Mesendoderm (in vitro differentiated cells): ENCODE data around the gene MYO1G.

Experiments used
- DNase-seq: peaks from one replicate; pipeline ENCODE4 v3.0.0; 2013
- H2AK5ac ChIP-seq: 2 replicates; pipeline ENCODE4 v1.6.1; 2013; ENCODE audit warnings: low read length, inconsistent platforms
- H2BK120ac ChIP-seq: 2 replicates; pipeline ENCODE4 v1.6.1; 2013; ENCODE audit warnings: low read depth, mild to moderate bottlenecking, low read length, moderate library complexity, mixed read lengths
- H2BK15ac ChIP-seq: replicated peaks from 2 replicates; pipeline ENCODE4 v1.6.1; 2013; ENCODE audit warnings: low read depth, mild to moderate bottlenecking, moderate library complexity
- H2BK5ac ChIP-seq: 2 replicates; pipeline ENCODE4 v1.6.1; 2013; ENCODE audit warnings: low read length, inconsistent platforms
- H3K18ac ChIP-seq: 2 replicates; pipeline ENCODE4 v1.6.1; 2013; ENCODE audit warnings: mild to moderate bottlenecking, low read length, mixed read lengths
- H3K23ac ChIP-seq: one replicate; pipeline ENCODE4 v1.6.1; 2013; ENCODE audit warnings: low read length
- H3K27ac ChIP-seq: 2 replicates; pipeline ENCODE4 v1.5.1; 2013; ENCODE audit warnings: low read depth, mild to moderate bottlenecking, inconsistent platforms, low read length, moderate library complexity
- H3K27me3 ChIP-seq: 2 replicates; pipeline ENCODE4 v1.6.1; 2013; ENCODE audit warnings: low read length, control low read depth, mild to moderate bottlenecking, inconsistent platforms; ENCODE audit not compliant: insufficient read depth, poor library complexity
- H3K36me3 ChIP-seq: 2 replicates; pipeline ENCODE4 v1.6.1; 2013; ENCODE audit warnings: low read length, inconsistent platforms; ENCODE audit not compliant: control insufficient read depth, insufficient read depth
- H3K4ac ChIP-seq: one replicate; pipeline ENCODE4 v1.6.1; 2013; ENCODE audit warnings: low read depth, mild to moderate bottlenecking, low read length, moderate library complexity
- H3K4me1 ChIP-seq: 2 replicates; pipeline ENCODE4 v1.6.1; 2013; ENCODE audit warnings: low read depth, low read length, inconsistent platforms; ENCODE audit not compliant: control insufficient read depth
- H3K4me2 ChIP-seq: 2 replicates; pipeline ENCODE4 v1.6.1; 2013; ENCODE audit warnings: low read length
- H3K4me3 ChIP-seq: 2 replicates; pipeline ENCODE4 v1.5.1; 2013; ENCODE audit warnings: mild to moderate bottlenecking, low read length
- H3K56ac ChIP-seq: one replicate; pipeline ENCODE4 v1.6.1; 2013; ENCODE audit warnings: low read length
- H3K79me1 ChIP-seq: 2 replicates; pipeline ENCODE4 v1.6.1; 2013; ENCODE audit warnings: low read length, inconsistent platforms
- H3K79me2 ChIP-seq: 2 replicates; pipeline ENCODE4 v1.6.1; 2013; ENCODE audit warnings: mild to moderate bottlenecking, low read length; ENCODE audit not compliant: control insufficient read depth, insufficient read depth
- H3K9ac ChIP-seq: 2 replicates; pipeline ENCODE4 v1.6.1; 2013; ENCODE audit warnings: low read length, inconsistent platforms
- H4K5ac ChIP-seq: one replicate; pipeline ENCODE4 v1.6.1; 2013; ENCODE audit warnings: low read length
- H4K8ac ChIP-seq: one replicate; pipeline ENCODE4 v1.6.1; 2013; ENCODE audit warnings: low read depth, mild to moderate bottlenecking, control low read depth, low read length, moderate library complexity
- whole genome bisulfite sequencing: extraction: QIAGEN DNeasy Blood & Tissue Kit; methylation state at CpG from one replicate; pipeline ENCODE4 v1.1.7; 2013; ENCODE audit warnings: low lambda C conversion rate, missing lambda C conversion rate; ENCODE audit not compliant: insufficient coverage; ENCODE audit errors: extremely low coverage; 5-methylcytosine and 5-hydroxymethylcytosine counted together

The MYO1G gene

GRCh38 chr7:44964831-44965440, 13.9 kb downstream of the MYO1G start:
- Histone ChIP-seq H3K27ac (no peak overlapping the region), H3K23ac (peak overlapping the region; percentile 45), H3K4me2 (no peak overlapping the region), H3K9ac (no peak overlapping the region), H2AK5ac (no peak overlapping the region), H2BK120ac (no peak overlapping the region), H3K79me2 (no peaks in the 10 kb centered on the region), H3K4me3 (no peak overlapping the region), H4K8ac (no peak overlapping the region), H3K4me1 (no peaks in the 10 kb centered on the region), H3K18ac (no peak overlapping the region), H2BK5ac (no peak overlapping the region), H3K79me1 (no peaks in the 10 kb centered on the region), H3K36me3 (no peaks in the 10 kb centered on the region), H2BK15ac (no peak overlapping the region), H4K5ac (no peak overlapping the region), H3K4ac (no peak overlapping the region), H3K27me3 (peaks cover 4% of the 10 kb centered on the region), H3K56ac (no peak overlapping the region)
- no peak for DNase-seq
- no CpG with 5 or more reads among the region's 13 CpGs for WGBS

GRCh38 chr7:44964384-44964830, 14.4 kb downstream of the MYO1G start:
- Histone ChIP-seq H3K79me1 (no peaks in the 10 kb centered on the region), H3K27ac (no peak overlapping the region), H3K27me3 (peaks cover 4% of the 10 kb centered on the region)

GRCh38 chr7:44963364-44964290, 15.2 kb downstream of the MYO1G start:
- Histone ChIP-seq H2BK5ac (no peak overlapping the region), H3K9ac (no peak overlapping the region), H2BK120ac (no peak overlapping the region), H3K79me2 (no peaks in the 10 kb centered on the region), H3K56ac (no peak overlapping the region), H3K36me3 (no peaks in the 10 kb centered on the region), H3K27ac (no peak overlapping the region), H3K4ac (no peak overlapping the region), H3K27me3 (peaks cover 4% of the 10 kb centered on the region), H3K18ac (no peak overlapping the region), H2AK5ac (no peak overlapping the region), H3K4me2 (no peak overlapping the region), H4K8ac (no peak overlapping the region), H3K79me1 (no peaks in the 10 kb centered on the region), H3K23ac (no peak overlapping the region), H3K4me1 (no peaks in the 10 kb centered on the region), H2BK15ac (no peak overlapping the region), H4K5ac (no peak overlapping the region), H3K4me3 (no peak overlapping the region)
- no peak for DNase-seq
- WGBS, result no CpG with 5 or more reads among the region's 24 CpGs

More at GRCh38 chr7:44964384-44964830, 14.4 kb downstream of the MYO1G start:
- no peak overlapping the region for H2BK15ac ChIP-seq
- peak; percentile 57 for DNase-seq
- H3K4me1 ChIP-seq, result no peaks in the 10 kb centered on the region
- no peak overlapping the region for H3K4me3 ChIP-seq
- no peak overlapping the region for H4K5ac ChIP-seq
- no peak overlapping the region for H3K18ac ChIP-seq
- H3K56ac ChIP-seq, result no peak overlapping the region
- no peak overlapping the region for H3K4me2 ChIP-seq
- no peak overlapping the region for H2AK5ac ChIP-seq
- H3K4ac ChIP-seq, result no peak overlapping the region
- no peak overlapping the region for H3K9ac ChIP-seq
- H3K36me3 ChIP-seq, result no peaks in the 10 kb centered on the region
- H3K23ac ChIP-seq, result no peak overlapping the region
- H3K79me2 ChIP-seq, result no peaks in the 10 kb centered on the region
- no peak overlapping the region for H2BK5ac ChIP-seq
- no CpG with 5 or more reads among the region's 7 CpGs for WGBS
- H2BK120ac ChIP-seq, result no peak overlapping the region
- H4K8ac ChIP-seq, result no peak overlapping the region

GRCh38 chr7:44962483-44963251, 16.1 kb downstream of the MYO1G start:
- no peak for DNase-seq
- peak overlapping the region; percentile 25 for H3K4me2 ChIP-seq
- H3K23ac ChIP-seq, result no peak overlapping the region
- H3K56ac ChIP-seq, result peak overlapping the region; percentile 78
- H4K8ac ChIP-seq, result no peak overlapping the region
- no CpG with 5 or more reads among the region's 76 CpGs for WGBS
- H2BK15ac ChIP-seq, result no peak overlapping the region
- no peak overlapping the region for H4K5ac ChIP-seq
- H3K36me3 ChIP-seq, result no peaks in the 10 kb centered on the region
- no peaks in the 10 kb centered on the region for H3K79me1 ChIP-seq
- H2BK5ac ChIP-seq, result no peak overlapping the region
- H3K4me1 ChIP-seq, result no peaks in the 10 kb centered on the region
- H3K79me2 ChIP-seq, result no peaks in the 10 kb centered on the region
- no peak overlapping the region for H3K4ac ChIP-seq
- no peak overlapping the region for H3K18ac ChIP-seq
- H2AK5ac ChIP-seq, result no peak overlapping the region
- H3K27me3 ChIP-seq, result peaks cover 4% of the 10 kb centered on the region
- H3K27ac ChIP-seq, result no peak overlapping the region
- H3K4me3 ChIP-seq, result no peak overlapping the region
- H2BK120ac ChIP-seq, result no peak overlapping the region
- no peak overlapping the region for H3K9ac ChIP-seq

GRCh38 chr7:44961844-44962482, 16.9 kb downstream of the MYO1G start:
- Histone ChIP-seq H2BK5ac (no peak overlapping the region), H3K4me2 (no peak overlapping the region), H4K5ac (no peak overlapping the region), H2BK120ac (no peak overlapping the region), H3K23ac (no peak overlapping the region), H3K36me3 (no peaks in the 10 kb centered on the region), H3K79me1 (no peaks in the 10 kb centered on the region), H3K27ac (no peak overlapping the region), H3K56ac (peak overlapping the region; percentile 78), H3K27me3 (peaks cover 4% of the 10 kb centered on the region), H3K79me2 (no peaks in the 10 kb centered on the region), H3K4ac (no peak overlapping the region), H2BK15ac (no peak overlapping the region), H3K4me1 (no peaks in the 10 kb centered on the region), H3K9ac (no peak overlapping the region), H3K18ac (no peak overlapping the region), H4K8ac (no peak overlapping the region), H3K4me3 (no peak overlapping the region), H2AK5ac (no peak overlapping the region)
- DNase-seq, result no peak
- WGBS, result no CpG with 5 or more reads among the region's 16 CpGs
